Hepatocyte (in vitro differentiated cells): Measurements from ENCODE around the gene KSR2.

ENCODE experiments used
- EZH2phosphoT487 ChIP-seq: fragments of 200-600 bp; sonication (generic); IDR thresholded peaks from one replicate; pipeline ENCODE4 v1.6.1; 2018; ENCODE audit warnings: antibody characterized with exemption, mild to moderate bottlenecking, low read depth, moderate library complexity; ENCODE audit not compliant: unreplicated experiment, severe bottlenecking
- TF ChIP-seq, protein P1 (sequence below): fragments of 200-600 bp; sonication (generic); IDR thresholded peaks from 2 replicates; pipeline ENCODE4 v1.5.1; 2016; ENCODE audit warnings: antibody characterized with exemption, mild to moderate bottlenecking; ENCODE audit not compliant: poor library complexity

DNA sequence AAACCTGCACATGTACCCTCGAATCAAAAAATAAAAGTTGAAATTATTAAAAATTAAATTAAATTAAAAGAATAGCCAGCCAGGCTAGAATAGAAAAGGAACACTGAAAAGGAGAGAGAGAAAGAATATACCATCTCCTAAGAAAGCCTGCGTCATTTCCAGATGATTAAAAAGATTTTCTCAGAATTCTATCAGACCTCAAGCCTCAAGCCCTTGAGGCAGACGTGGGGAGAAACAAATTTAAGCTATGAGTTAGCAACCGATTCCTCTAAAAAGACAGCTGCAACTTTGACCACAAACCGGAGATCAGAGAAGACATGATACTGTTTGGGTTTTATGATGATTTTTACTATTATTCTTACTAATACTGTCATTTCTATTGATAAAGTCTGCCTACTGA is 138.3 kb downstream of the KSR2 start:
- TF ChIP-seq, protein P1, sequence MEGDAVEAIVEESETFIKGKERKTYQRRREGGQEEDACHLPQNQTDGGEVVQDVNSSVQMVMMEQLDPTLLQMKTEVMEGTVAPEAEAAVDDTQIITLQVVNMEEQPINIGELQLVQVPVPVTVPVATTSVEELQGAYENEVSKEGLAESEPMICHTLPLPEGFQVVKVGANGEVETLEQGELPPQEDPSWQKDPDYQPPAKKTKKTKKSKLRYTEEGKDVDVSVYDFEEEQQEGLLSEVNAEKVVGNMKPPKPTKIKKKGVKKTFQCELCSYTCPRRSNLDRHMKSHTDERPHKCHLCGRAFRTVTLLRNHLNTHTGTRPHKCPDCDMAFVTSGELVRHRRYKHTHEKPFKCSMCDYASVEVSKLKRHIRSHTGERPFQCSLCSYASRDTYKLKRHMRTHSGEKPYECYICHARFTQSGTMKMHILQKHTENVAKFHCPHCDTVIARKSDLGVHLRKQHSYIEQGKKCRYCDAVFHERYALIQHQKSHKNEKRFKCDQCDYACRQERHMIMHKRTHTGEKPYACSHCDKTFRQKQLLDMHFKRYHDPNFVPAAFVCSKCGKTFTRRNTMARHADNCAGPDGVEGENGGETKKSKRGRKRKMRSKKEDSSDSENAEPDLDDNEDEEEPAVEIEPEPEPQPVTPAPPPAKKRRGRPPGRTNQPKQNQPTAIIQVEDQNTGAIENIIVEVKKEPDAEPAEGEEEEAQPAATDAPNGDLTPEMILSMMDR: no peak
- no peak for TF ChIP-seq EZH2phosphoT487
